Neural progenitor cell (in vitro differentiated cells): ENCODE data around the gene OR14C36.
"Not testable (repeated sequence)": the region's sequence is repeated elsewhere in the genome, so short reads cannot be mapped to it uniquely, and the experiment has no call there.

Source experiments
- CTCF ChIP-seq: fragments of 200-600 bp; sonication (generic); IDR thresholded peaks from 2 replicates; pipeline ENCODE4 v1.5.1; 2017; ENCODE audit warnings: antibody characterized with exemption, mild to moderate bottlenecking
- EZH2 ChIP-seq: fragments of 200-600 bp; sonication (generic); IDR thresholded peaks from 2 replicates; pipeline ENCODE4 v1.6.1; 2017; ENCODE audit warnings: antibody characterized with exemption, mild to moderate bottlenecking, moderate library complexity

GRCh38 chr1:248306740-248307139, 41.8 kb upstream of the OR14C36 start:
- not testable (repeated sequence) for TF ChIP-seq EZH2, CTCF
